Loucy (cell line): ENCODE data around the gene AQP12B.

Experiments
- H2AFZ ChIP-seq: fragments of 200-600 bp; sonication (generic); 2 replicates; pipeline ENCODE4 v1.6.0; 2016; ENCODE audit warnings: antibody characterized with exemption, mild to moderate bottlenecking, low read length, moderate library complexity
- H3F3A ChIP-seq: fragments of 200-600 bp; 2 replicates; pipeline ENCODE4 v1.6.0; 2016; ENCODE audit warnings: antibody characterized with exemption, low read depth, mild to moderate bottlenecking
- H3K27me3 ChIP-seq: fragments of 200-600 bp; sonication (generic); 2 replicates; pipeline ENCODE4 v1.6.1; 2014; ENCODE audit warnings: low read length, mild to moderate bottlenecking; ENCODE audit not compliant: insufficient read depth, poor library complexity, severe bottlenecking
- H3K36me3 ChIP-seq: fragments of 200-600 bp; sonication (generic); 2 replicates; pipeline ENCODE4 v1.6.1; 2016; ENCODE audit warnings: low read length; ENCODE audit not compliant: insufficient read depth
- H3K4me1 ChIP-seq: fragments of 200-600 bp; sonication (generic); 2 replicates; pipeline ENCODE4 v1.5.1; 2014; ENCODE audit warnings: low read length, mild to moderate bottlenecking; ENCODE audit not compliant: insufficient read depth, poor library complexity, severe bottlenecking
- H3K4me2 ChIP-seq: fragments of 200-600 bp; sonication (generic); 2 replicates; pipeline ENCODE4 v1.6.0; 2014; ENCODE audit warnings: antibody characterized with exemption, low read length, low read depth, mild to moderate bottlenecking; ENCODE audit not compliant: poor library complexity, severe bottlenecking
- H3K4me3 ChIP-seq: fragments of 200-600 bp; sonication (generic); 2 replicates; pipeline ENCODE4 v1.5.1; 2014; ENCODE audit warnings: low read length, mild to moderate bottlenecking, mixed read lengths; ENCODE audit not compliant: poor library complexity, severe bottlenecking
- H3K79me2 ChIP-seq: fragments of 200-600 bp; sonication (generic); 2 replicates; pipeline ENCODE4 v1.6.1; 2014; ENCODE audit warnings: low read length; ENCODE audit not compliant: insufficient read depth
- H3K9ac ChIP-seq: fragments of 200-600 bp; sonication (generic); 2 replicates; pipeline ENCODE4 v1.6.0; 2014; ENCODE audit warnings: mild to moderate bottlenecking, low read depth, low read length, moderate library complexity; ENCODE audit not compliant: poor library complexity, severe bottlenecking
- H3K9me2 ChIP-seq: fragments of 200-600 bp; sonication (generic); replicated peaks from 2 replicates; pipeline ENCODE4 v1.6.1; 2016; ENCODE audit warnings: low read depth, low read length, mixed read lengths
- H3K9me3 ChIP-seq: fragments of 200-600 bp; sonication (generic); 2 replicates; pipeline ENCODE4 v1.6.1; 2014; ENCODE audit warnings: mild to moderate bottlenecking, antibody characterized with exemption, low read length, low read depth; ENCODE audit not compliant: insufficient read depth
- H4K20me1 ChIP-seq: fragments of 200-600 bp; sonication (generic); 2 replicates; pipeline ENCODE4 v1.6.0; 2014; ENCODE audit warnings: antibody characterized with exemption, low read length, mild to moderate bottlenecking; ENCODE audit not compliant: insufficient read depth, poor library complexity, severe bottlenecking
- EZH2phosphoT487 ChIP-seq: fragments of 200-600 bp; IDR thresholded peaks from 2 replicates; pipeline ENCODE4 v1.6.1; 2018; ENCODE audit warnings: antibody characterized with exemption, mild to moderate bottlenecking, moderate library complexity, borderline replicate concordance
- TF ChIP-seq, protein P1 (sequence below): fragments of 200-600 bp; sonication (generic); conservative IDR thresholded peaks from 2 replicates; pipeline ENCODE4 v1.5.1; 2014; ENCODE audit warnings: mild to moderate bottlenecking, antibody characterized with exemption, low read length

The AQP12B gene

DNA sequence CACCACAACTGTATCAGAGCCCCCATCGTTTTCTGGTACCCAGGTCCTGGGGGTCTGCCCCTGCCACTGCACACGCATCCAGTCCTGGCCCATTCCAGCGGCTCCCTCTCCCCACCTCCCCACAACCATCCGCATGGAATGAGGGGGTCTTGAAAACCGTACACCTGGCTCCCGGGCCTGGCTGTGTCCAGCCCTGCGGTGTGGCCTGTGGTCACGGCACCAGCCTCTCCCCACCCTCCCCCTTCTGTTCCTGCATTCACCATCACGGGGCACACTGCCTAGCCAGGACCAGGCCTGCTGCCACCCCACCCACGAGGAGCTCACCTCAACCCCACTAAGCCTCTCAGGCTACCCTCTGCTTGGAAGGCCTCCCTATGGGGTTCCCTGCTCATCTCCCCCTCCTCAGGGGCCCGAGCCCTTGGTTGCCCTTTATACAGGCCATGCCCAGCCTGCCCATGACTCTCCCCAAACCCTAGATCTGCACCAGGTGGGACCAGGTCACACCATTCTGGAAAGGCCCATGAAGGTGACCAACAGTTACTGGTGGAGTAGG lies 46.0 kb downstream of the AQP12B start:
- H3K4me3 ChIP-seq: no peak overlapping the region
- H3K36me3 ChIP-seq: no peaks in the 10 kb centered on the region
- TF ChIP-seq EZH2phosphoT487: no peak
- TF ChIP-seq, protein P1, sequence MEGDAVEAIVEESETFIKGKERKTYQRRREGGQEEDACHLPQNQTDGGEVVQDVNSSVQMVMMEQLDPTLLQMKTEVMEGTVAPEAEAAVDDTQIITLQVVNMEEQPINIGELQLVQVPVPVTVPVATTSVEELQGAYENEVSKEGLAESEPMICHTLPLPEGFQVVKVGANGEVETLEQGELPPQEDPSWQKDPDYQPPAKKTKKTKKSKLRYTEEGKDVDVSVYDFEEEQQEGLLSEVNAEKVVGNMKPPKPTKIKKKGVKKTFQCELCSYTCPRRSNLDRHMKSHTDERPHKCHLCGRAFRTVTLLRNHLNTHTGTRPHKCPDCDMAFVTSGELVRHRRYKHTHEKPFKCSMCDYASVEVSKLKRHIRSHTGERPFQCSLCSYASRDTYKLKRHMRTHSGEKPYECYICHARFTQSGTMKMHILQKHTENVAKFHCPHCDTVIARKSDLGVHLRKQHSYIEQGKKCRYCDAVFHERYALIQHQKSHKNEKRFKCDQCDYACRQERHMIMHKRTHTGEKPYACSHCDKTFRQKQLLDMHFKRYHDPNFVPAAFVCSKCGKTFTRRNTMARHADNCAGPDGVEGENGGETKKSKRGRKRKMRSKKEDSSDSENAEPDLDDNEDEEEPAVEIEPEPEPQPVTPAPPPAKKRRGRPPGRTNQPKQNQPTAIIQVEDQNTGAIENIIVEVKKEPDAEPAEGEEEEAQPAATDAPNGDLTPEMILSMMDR: no peak
- H2AFZ ChIP-seq: no peak overlapping the region
- no peak overlapping the region for H3K9ac ChIP-seq
- peaks cover 21% of the 10 kb centered on the region; the same call in 1 of the 2 replicates for H3K9me3 ChIP-seq
- no peaks in the 10 kb centered on the region for H3F3A ChIP-seq
- H3K9me2 ChIP-seq: no peaks in the 10 kb centered on the region
- no peaks in the 10 kb centered on the region for H3K4me1 ChIP-seq
- H3K79me2 ChIP-seq: no peaks in the 10 kb centered on the region
- no peak overlapping the region for H3K4me2 ChIP-seq
- H3K27me3 ChIP-seq: no peaks in the 10 kb centered on the region
- H4K20me1 ChIP-seq: no peaks in the 10 kb centered on the region

DNA sequence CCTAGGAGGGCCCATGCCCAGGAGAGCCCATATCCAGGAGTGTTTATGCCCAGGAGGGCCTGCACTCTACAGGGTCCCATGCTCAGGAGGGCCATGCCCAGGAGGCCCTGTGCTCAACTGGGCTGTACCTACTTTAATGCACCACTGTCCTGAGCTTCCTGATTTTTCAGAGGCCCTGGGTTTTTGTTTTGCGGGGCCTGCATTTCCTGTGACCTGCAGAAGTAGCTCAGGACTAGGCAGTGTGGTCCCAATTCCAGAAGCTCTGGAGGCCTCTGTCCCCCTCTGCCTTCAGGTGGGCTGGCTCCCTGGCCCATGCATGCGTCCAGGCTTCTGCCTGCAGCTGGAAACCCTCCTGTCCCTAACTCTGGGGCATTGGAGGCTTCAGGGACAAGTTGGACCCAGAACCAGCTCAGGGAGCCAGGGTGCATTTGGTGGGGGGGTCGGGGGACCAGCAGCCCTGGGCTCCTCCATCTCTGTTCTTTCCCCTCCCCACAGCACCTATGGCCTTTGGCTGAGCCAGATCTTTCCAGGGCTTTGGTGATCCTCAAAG lies 46.6 kb downstream of the AQP12B start:
- H3K9ac ChIP-seq: no peak overlapping the region
- no peak overlapping the region for H3K4me2 ChIP-seq
- no peaks in the 10 kb centered on the region for H4K20me1 ChIP-seq
- no peak overlapping the region for H2AFZ ChIP-seq
- no peaks in the 10 kb centered on the region for H3K36me3 ChIP-seq
- TF ChIP-seq, protein P1: no peak
- TF ChIP-seq EZH2phosphoT487: no peak
- no peaks in the 10 kb centered on the region for H3K27me3 ChIP-seq
- H3K4me1 ChIP-seq: no peaks in the 10 kb centered on the region
- H3K9me2 ChIP-seq: no peaks in the 10 kb centered on the region
- H3F3A ChIP-seq: no peaks in the 10 kb centered on the region
- H3K4me3 ChIP-seq: no peak overlapping the region
- peaks cover 21% of the 10 kb centered on the region; the same call in 1 of the 2 replicates for H3K9me3 ChIP-seq
- no peaks in the 10 kb centered on the region for H3K79me2 ChIP-seq

DNA sequence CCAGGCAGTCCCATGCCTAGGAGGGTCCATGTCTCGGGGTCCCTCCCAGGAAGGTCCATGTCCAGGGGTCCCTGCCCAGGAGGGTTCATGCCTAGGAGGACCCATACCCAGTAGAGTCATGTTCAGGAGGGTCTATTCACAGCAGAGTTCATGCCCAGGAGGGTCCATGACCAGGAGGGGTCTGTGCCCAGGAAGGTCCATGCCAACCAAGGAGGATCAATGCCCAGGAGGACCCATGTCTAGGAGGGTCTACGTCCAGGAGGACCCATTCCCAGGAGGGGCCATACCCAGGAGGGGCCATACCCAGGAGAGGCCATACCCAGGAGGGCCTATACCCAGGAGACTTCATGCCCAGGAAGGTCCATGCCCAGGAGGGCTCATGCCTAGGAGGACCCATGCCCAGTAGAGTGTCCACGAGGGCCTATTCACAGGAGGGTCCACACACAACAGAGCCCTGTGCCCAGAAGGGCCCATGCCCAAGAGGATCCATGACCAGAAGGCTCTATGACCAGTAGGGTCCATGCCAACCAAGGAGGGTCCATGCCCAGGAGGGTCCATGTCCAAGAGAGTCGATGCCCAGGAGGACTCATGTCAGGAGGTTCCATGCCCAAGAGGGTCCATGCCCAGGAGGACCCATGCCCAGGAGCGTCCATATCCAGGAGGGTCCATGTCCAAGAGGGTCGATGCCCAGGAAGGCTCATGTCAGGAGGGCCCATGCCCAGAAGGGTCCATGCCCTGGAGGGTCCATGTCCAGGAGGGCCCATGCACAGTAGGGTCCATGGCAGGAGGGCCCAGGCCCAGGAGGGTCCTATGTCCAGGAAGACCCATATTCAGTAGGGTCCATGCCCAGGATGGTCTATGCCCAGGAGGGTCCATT lies 47.3 kb downstream of the AQP12B start:
- no peaks in the 10 kb centered on the region for H3K27me3 ChIP-seq
- no peak overlapping the region for H2AFZ ChIP-seq
- no peaks in the 10 kb centered on the region for H3F3A ChIP-seq
- no peaks in the 10 kb centered on the region for H3K9me2 ChIP-seq
- no peaks in the 10 kb centered on the region for H3K79me2 ChIP-seq
- H4K20me1 ChIP-seq: no peaks in the 10 kb centered on the region
- no peak overlapping the region for H3K9ac ChIP-seq
- no peaks in the 10 kb centered on the region for H3K36me3 ChIP-seq
- no peak overlapping the region for H3K4me2 ChIP-seq
- H3K4me1 ChIP-seq: no peaks in the 10 kb centered on the region
- TF ChIP-seq EZH2phosphoT487: no peak
- TF ChIP-seq, protein P1: no peak
- H3K4me3 ChIP-seq: no peak overlapping the region
- H3K9me3 ChIP-seq: peaks cover 21% of the 10 kb centered on the region; the same call in 1 of the 2 replicates
